ENCODE measurements around the gene RCCD1.

GRCh38 chr15:90917569-90917968, 37.1 kb upstream of the RCCD1 start:
- TF ChIP-seq CTCF (IDR thresholded peaks at IDR 0.05) (no peak), EP300 (IDR thresholded peaks at IDR 0.05) (no peak), POLR2A (IDR thresholded peaks at IDR 0.05) (no peak), POLR2AphosphoS5 (IDR thresholded peaks at IDR 0.05) (no peak)

All from suprapubic skin (tissue), 4 donors.